GM18868 (cell line): ENCODE results near the gene SULT6B1.

Experiments used
- ATAC-seq: cut with Tn5 transposase; IDR thresholded peaks from one replicate; pipeline ENCODE4 v1.9.1; 2021; ENCODE audit warnings: mild to moderate bottlenecking, moderate library complexity; ENCODE audit not compliant: unreplicated experiment

The SULT6B1 gene

GRCh38 chr2:37153224-37153623 is 35.2 kb downstream of the SULT6B1 start:
- ATAC-seq, result no peak

GRCh38 chr2:37149626-37150322 is 38.7 kb downstream of the SULT6B1 start:
- no peak for ATAC-seq

GRCh38 chr2:37148325-37148724 is 40.1 kb downstream of the SULT6B1 start:
- ATAC-seq, result no peak

- ATAC-seq, result no peak
These were observed 42.4 kb downstream of the SULT6B1 start for GRCh38 chr2:37146062-37146461.

- no peak for ATAC-seq
These were observed 44.5 kb downstream of the SULT6B1 start for GRCh38 chr2:37143974-37144373.

- no peak for ATAC-seq
These were observed 45.9 kb downstream of the SULT6B1 start for GRCh38 chr2:37142546-37142945.

- ATAC-seq, result no peak
These were observed 55.6 kb downstream of the SULT6B1 start for GRCh38 chr2:37132914-37133313.

GRCh38 chr2:37125416-37125815 is 63.1 kb downstream of the SULT6B1 start:
- no peak for ATAC-seq

- ATAC-seq, result no peak
These were observed 69.3 kb downstream of the SULT6B1 start for GRCh38 chr2:37119157-37119556.
